GM12874 (cell line): ENCODE data around the gene MISP3.

ENCODE experiments used
- CTCF ChIP-seq: IDR thresholded peaks from 2 replicates; pipeline ENCODE4 v1.5.1; 2011; ENCODE audit warnings: low read depth, mild to moderate bottlenecking, control low read depth, low read length, moderate library complexity; ENCODE audit not compliant: insufficient read depth

The MISP3 gene

DNA sequence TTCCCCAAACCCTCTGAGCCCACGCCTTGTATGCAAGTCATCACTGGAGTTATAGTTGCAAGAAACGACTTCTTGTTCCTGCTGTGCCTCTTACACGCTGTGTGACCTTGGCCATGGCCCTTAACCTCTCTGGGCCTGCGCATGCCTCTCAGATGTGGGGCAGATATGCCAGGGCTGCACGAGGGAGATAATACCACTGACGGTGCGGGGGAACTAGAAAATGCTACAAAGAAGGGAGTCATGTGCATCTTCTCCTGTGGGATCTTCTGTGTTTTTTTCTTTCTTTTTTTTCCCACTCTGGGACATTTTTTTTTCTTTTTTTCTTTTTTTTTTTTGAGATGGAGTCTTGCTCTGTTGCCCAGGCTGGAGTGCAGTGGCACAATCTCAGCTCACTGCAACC, 22.3 kb downstream of the MISP3 start:
- no peak for TF ChIP-seq CTCF

DNA sequence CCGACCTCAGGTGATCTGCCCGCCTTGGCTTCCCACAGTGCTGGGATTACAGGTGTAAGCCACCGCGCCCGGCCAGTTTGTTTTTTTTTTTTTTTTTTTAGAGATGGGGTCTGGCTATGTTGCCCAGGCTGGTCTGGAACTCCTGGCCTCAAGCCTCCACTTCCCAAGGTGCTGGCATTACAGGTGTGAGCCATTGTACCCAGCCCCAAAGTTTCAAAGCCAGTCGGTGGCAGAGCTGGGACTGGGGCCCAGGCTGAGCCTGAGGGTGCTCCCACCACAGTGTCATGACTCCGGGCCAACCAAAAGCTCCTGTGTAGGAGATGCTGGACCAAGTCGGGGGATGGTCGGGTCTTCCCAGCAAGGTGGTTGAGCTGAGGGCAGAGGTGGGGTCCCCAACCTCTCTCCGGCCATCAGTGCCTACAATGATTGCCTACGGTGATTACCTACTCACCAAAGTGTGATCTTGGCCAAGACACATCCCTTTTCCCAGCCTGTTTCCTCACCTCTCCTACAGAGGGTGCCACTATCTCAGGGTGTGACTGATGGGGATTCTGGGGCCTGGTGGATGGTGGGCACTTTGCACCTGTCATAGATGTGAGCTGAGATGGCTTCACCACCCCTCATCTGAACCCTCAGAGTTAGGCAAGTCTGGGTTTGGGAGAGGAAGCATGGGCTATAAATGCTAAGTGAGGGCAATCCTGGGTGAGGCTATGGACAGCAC, 23.8 kb downstream of the MISP3 start:
- no peak for TF ChIP-seq CTCF

DNA sequence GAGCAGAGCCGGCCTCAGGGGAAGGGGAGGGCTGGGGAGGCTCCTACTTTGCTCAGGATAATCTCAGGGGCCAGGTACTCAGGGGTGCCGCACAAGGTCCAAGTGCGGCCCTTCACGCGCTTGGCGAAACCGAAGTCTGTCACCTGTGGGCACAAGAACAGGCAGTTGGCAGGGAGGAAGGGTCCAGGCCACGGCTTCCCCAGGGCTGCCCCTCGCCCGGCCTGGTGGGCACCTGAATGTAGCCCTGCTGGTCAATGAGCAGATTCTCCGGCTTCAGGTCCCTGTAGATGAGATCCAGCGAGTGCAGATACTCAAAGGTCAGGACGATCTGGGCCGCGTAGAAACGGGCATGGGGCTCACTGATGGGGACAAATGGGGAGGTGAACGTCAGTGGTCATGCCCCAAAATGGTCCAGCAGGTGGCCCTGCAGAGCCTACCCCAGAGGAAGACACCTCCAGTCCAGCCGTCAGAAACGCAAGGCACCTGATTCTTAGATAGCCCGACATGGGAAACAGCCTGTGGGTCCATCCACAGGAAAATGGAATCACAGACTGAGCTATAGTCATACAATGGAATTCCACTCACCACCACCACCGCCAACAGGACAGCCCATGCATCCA, 25.1 kb downstream of the MISP3 start:
- 0 out of 2 replicates have a peak, but pooled peaks have one; percentile 3 for TF ChIP-seq CTCF

- no peak for TF ChIP-seq CTCF
Observed at GRCh38 chr19:14101003-14101545, 28.5 kb downstream of the MISP3 start.

DNA sequence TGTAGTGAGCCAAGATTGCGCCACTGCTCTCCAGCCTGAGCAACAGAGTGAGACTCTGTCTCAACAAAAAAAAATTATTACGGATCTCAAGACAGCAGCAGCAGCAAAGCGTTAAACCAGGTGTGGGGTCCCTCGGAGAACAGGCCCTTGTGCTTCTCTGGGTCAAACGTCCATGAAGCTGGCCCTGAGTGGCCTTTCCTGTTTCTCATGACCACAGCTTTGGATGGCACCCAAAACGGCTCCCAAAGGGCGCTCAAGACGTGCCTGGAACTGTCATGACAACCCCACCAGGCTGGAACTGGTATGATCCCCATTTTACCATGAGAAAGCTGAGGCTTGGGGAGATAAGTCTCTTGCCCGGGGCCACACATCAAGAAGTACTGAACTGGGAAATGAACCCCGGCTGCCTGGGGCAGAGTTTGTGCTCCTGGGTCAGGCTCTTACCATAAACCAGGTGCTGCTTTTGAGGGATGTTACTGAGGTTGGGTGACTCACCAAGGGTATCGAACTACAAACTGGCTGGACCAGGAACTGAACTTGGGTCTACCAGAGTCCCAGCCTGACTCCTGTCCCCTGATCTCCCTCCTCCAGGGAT, 29.6 kb downstream of the MISP3 start:
- TF ChIP-seq CTCF: no peak

GRCh38 chr19:14102756-14103155, 30.2 kb downstream of the MISP3 start:
- TF ChIP-seq CTCF: no peak

- TF ChIP-seq CTCF: no peak
Observed at GRCh38 chr19:14103310-14103709, 30.7 kb downstream of the MISP3 start.
